Breast epithelium (tissue), 3 donors: ENCODE measurements around the gene NCSTN.

ENCODE experiments used
- POLR2AphosphoS5 ChIP-seq, 3 donors: sonication (generic); formaldehyde crosslinking; IDR thresholded peaks; one replicate each; pipeline ENCODE4 v1.6.1; 2017; ENCODE audit warnings: antibody characterized with exemption in 3 of 3
- TF ChIP-seq, protein P1 (sequence below), 3 donors: fragments of 450-650 bp; IDR thresholded peaks; one replicate each; pipeline ENCODE4 v1.5.1; 2016 to 2017; ENCODE audit warnings: antibody characterized with exemption in 3 of 3, mild to moderate bottlenecking in 3 of 3, moderate library complexity in 3 of 3

DNA sequence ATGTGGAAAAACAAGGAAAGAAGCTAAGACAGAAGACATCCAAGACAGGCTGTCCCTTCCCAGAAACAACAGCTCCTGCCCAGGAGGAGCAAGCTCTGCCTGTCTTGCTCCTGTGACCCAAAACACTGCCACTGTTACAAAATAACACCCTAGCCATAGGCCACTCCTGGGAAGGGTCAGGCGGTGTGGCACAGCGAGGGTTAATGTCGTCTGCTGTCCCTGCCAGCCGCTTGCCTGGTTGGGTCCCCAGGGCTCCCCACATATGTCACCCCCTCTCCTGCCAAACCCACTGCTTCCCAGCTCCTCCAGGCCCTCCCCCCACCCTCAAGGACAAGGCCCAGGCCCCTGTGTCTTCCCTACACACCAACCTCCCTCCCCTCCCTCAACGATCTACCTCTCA is 19.8 kb downstream of the NCSTN start:
- TF ChIP-seq, protein P1, sequence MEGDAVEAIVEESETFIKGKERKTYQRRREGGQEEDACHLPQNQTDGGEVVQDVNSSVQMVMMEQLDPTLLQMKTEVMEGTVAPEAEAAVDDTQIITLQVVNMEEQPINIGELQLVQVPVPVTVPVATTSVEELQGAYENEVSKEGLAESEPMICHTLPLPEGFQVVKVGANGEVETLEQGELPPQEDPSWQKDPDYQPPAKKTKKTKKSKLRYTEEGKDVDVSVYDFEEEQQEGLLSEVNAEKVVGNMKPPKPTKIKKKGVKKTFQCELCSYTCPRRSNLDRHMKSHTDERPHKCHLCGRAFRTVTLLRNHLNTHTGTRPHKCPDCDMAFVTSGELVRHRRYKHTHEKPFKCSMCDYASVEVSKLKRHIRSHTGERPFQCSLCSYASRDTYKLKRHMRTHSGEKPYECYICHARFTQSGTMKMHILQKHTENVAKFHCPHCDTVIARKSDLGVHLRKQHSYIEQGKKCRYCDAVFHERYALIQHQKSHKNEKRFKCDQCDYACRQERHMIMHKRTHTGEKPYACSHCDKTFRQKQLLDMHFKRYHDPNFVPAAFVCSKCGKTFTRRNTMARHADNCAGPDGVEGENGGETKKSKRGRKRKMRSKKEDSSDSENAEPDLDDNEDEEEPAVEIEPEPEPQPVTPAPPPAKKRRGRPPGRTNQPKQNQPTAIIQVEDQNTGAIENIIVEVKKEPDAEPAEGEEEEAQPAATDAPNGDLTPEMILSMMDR (IDR thresholded peaks at IDR 0.05): no peak
- no peak for TF ChIP-seq POLR2AphosphoS5 (IDR thresholded peaks at IDR 0.05)
